ENCODE data around the gene IMPACT.

IMPACT gene

GRCh38 chr18:24479371-24479770, 52.9 kb downstream of the IMPACT start:
- Histone ChIP-seq H3K27me3 (ENCODE audit: insufficient read depth, poor library complexity, severe bottlenecking) (no peaks in the 10 kb centered on the region), H3K27ac (ENCODE audit: poor library complexity, severe bottlenecking) (no peak overlapping the region), H3K36me3 (ENCODE audit: low read depth) (no peaks in the 10 kb centered on the region), H3K4me3 (ENCODE audit: severe bottlenecking) (no peak overlapping the region), H3K4me1 (ENCODE audit: insufficient read depth, poor library complexity, severe bottlenecking) (no peaks in the 10 kb centered on the region), H3K9me3 (ENCODE audit: severe bottlenecking) (no peaks in the 10 kb centered on the region)
- no peak for ATAC-seq (ENCODE audit: low read depth)
- no peak for DNase-seq (ENCODE audit: low spot score)
- no peak for TF ChIP-seq CTCF (IDR thresholded peaks at IDR 0.05; ENCODE audit: poor library complexity, severe bottlenecking)

- no peak overlapping the region for H3K4me3 ChIP-seq (ENCODE audit: severe bottlenecking)
- no peaks in the 10 kb centered on the region for H3K27me3 ChIP-seq (ENCODE audit: insufficient read depth, poor library complexity, severe bottlenecking)
- H3K36me3 ChIP-seq (ENCODE audit: low read depth) = no peaks in the 10 kb centered on the region
- H3K27ac ChIP-seq (ENCODE audit: poor library complexity, severe bottlenecking) = no peak overlapping the region
- no peaks in the 10 kb centered on the region for H3K4me1 ChIP-seq (ENCODE audit: insufficient read depth, poor library complexity, severe bottlenecking)
- DNase-seq (ENCODE audit: low spot score) = no peak
- no peaks in the 10 kb centered on the region for H3K9me3 ChIP-seq (ENCODE audit: severe bottlenecking)
- no peak for TF ChIP-seq CTCF (IDR thresholded peaks at IDR 0.05; ENCODE audit: poor library complexity, severe bottlenecking)
- no peak for ATAC-seq (ENCODE audit: low read depth)
These were observed 56.4 kb downstream of the IMPACT start for GRCh38 chr18:24482821-24483220.

- no peak for DNase-seq (ENCODE audit: low spot score)
- Histone ChIP-seq H3K27me3 (ENCODE audit: insufficient read depth, poor library complexity, severe bottlenecking) (no peaks in the 10 kb centered on the region), H3K27ac (ENCODE audit: poor library complexity, severe bottlenecking) (no peak overlapping the region), H3K36me3 (ENCODE audit: low read depth) (no peaks in the 10 kb centered on the region), H3K4me1 (ENCODE audit: insufficient read depth, poor library complexity, severe bottlenecking) (no peaks in the 10 kb centered on the region), H3K9me3 (ENCODE audit: severe bottlenecking) (no peaks in the 10 kb centered on the region), H3K4me3 (ENCODE audit: severe bottlenecking) (no peak overlapping the region)
- no peak for TF ChIP-seq CTCF (IDR thresholded peaks at IDR 0.05; ENCODE audit: poor library complexity, severe bottlenecking)
- ATAC-seq (ENCODE audit: low read depth) = no peak
These were observed 59.2 kb downstream of the IMPACT start for GRCh38 chr18:24485681-24486080.

GRCh38 chr18:24486684-24487083, 60.2 kb downstream of the IMPACT start:
- no peak for TF ChIP-seq CTCF (IDR thresholded peaks at IDR 0.05; ENCODE audit: poor library complexity, severe bottlenecking)

GRCh38 chr18:24488824-24489493, 62.5 kb downstream of the IMPACT start:
- Histone ChIP-seq H3K4me3 (ENCODE audit: severe bottlenecking) (no peak overlapping the region), H3K4me1 (ENCODE audit: insufficient read depth, poor library complexity, severe bottlenecking) (no peaks in the 10 kb centered on the region), H3K27me3 (ENCODE audit: insufficient read depth, poor library complexity, severe bottlenecking) (no peaks in the 10 kb centered on the region), H3K27ac (ENCODE audit: poor library complexity, severe bottlenecking) (no peak overlapping the region), H3K9me3 (ENCODE audit: severe bottlenecking) (no peaks in the 10 kb centered on the region), H3K36me3 (ENCODE audit: low read depth) (no peaks in the 10 kb centered on the region)
- TF ChIP-seq CTCF (IDR thresholded peaks at IDR 0.05; ENCODE audit: poor library complexity, severe bottlenecking) = peak; percentile 84
- no peak for DNase-seq (ENCODE audit: low spot score)
- ATAC-seq (ENCODE audit: low read depth) = no peak

More at GRCh38 chr18:24486684-24487083, 60.2 kb downstream of the IMPACT start:
- DNase-seq (ENCODE audit: low spot score) (no peak), ATAC-seq (ENCODE audit: low read depth) (no peak)
- H3K27ac ChIP-seq (ENCODE audit: poor library complexity, severe bottlenecking) = no peak overlapping the region
- H3K36me3 ChIP-seq (ENCODE audit: low read depth) = no peaks in the 10 kb centered on the region
- H3K4me1 ChIP-seq (ENCODE audit: insufficient read depth, poor library complexity, severe bottlenecking) = no peaks in the 10 kb centered on the region
- H3K27me3 ChIP-seq (ENCODE audit: insufficient read depth, poor library complexity, severe bottlenecking) = no peaks in the 10 kb centered on the region
- H3K4me3 ChIP-seq (ENCODE audit: severe bottlenecking) = no peak overlapping the region
- no peaks in the 10 kb centered on the region for H3K9me3 ChIP-seq (ENCODE audit: severe bottlenecking)

Measured in RWPE2 (cell line).